GM18508 (cell line): ENCODE measurements around the gene HBS1L.
A peak's percentile ranks its signal among the peaks of the same experiment; 100 is the strongest.

Experiments used
- ATAC-seq: cut with Tn5 transposase; IDR thresholded peaks from one replicate; pipeline ENCODE4 v1.9.1; 2021; ENCODE audit warnings: moderate number of reproducible peaks; ENCODE audit not compliant: insufficient read depth, unreplicated experiment

HBS1L gene

DNA sequence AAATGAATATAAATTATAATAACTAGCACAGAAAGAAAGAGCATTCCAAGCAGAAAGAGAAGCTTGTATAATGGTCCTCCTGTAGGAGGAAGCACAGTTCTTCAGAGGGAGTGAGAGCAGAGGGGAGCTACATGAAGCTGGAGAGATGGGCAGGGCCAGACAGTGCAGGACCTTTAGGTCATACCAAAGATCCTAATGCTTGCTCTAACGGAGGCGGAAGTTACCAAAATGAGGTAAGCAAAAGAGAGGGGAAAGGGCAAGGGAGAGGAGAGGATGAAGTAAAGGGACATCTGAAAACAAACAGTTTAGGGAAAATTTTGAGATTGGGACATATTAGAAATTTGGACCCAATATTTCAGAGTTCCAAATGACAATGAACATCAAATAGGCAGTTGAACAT is 50.2 kb downstream of the HBS1L start:
- no peak for ATAC-seq

DNA sequence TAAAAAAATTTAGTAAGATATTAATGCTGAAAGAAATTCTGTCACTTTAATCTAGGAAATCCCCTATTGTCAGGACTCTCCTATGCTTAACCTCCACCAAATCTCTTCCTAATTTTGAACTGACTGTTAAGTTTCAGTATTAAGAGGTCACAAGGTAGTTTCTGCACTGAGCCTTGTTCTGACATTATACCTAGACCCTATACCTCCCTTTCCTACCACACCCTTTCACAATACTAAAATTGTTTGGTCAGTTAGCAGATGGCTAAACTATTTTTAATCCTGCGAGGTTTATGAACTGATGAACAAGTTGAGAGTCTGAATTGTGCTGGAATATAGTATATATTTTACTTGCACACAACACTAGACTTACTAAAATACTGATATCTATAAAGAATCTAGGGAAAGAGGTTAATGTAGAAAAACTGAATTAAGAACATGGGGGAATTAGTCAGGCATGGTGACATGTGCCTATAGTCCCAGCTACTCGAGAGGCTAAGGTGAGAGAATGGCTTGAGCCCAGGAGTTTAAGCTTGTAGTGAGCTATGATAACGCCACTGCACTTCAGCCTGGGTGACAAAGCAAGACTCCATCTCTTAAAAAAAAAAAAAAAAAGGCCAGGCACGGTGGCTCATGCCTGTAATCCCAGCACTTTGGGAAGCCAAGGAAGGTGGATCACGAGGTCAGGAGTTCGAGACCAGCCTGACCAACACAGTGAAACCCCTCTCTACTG is 51.5 kb downstream of the HBS1L start:
- ATAC-seq, result peak; percentile 96

DNA sequence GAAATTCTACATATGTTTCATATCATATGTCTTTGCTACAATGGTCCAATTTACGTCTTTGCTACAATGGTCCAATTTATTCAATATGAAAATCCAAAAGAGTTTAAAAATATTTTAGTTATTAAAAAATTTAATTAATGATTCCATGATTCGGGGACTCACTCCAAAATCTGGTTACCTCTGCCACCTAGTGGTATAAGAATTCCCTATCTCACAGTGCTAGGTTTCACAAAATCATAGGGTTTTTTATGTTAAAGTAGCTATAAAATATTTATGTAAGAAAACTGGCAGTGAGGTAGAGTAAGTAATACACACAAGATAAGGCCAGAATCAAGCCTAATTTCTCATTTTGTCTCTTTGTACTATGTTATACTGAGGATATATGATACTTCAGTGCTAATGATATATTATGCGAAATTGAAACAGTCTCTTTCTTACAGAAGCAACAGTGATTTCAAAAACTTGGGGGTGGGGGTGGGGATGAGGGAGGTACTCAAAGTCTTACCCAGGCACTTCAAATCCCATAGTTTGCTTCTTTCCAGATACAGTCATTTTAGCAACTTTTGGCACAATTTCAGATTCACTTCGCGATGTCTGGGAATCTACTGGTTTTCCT is 52.3 kb downstream of the HBS1L start:
- ATAC-seq, result no peak

DNA sequence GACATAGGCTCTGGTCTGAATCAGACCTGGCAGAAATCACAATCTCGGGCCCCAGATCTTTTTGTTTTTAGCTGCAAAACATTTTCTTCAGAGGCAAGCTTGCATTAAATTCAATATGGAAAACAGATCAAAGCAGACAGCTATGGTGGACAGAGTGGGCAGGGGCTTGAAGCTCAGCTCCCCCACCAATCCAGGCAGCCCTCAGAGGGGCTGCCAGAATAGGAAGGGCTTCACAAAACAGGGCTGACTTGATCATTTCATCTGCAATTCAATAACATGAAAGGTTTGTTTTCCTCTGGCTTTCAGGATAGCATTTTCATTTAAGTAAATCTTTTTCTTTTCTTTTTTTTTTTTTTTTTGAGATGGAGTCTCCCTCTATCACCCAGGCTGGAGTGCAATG is 55.5 kb downstream of the HBS1L start:
- no peak for ATAC-seq

DNA sequence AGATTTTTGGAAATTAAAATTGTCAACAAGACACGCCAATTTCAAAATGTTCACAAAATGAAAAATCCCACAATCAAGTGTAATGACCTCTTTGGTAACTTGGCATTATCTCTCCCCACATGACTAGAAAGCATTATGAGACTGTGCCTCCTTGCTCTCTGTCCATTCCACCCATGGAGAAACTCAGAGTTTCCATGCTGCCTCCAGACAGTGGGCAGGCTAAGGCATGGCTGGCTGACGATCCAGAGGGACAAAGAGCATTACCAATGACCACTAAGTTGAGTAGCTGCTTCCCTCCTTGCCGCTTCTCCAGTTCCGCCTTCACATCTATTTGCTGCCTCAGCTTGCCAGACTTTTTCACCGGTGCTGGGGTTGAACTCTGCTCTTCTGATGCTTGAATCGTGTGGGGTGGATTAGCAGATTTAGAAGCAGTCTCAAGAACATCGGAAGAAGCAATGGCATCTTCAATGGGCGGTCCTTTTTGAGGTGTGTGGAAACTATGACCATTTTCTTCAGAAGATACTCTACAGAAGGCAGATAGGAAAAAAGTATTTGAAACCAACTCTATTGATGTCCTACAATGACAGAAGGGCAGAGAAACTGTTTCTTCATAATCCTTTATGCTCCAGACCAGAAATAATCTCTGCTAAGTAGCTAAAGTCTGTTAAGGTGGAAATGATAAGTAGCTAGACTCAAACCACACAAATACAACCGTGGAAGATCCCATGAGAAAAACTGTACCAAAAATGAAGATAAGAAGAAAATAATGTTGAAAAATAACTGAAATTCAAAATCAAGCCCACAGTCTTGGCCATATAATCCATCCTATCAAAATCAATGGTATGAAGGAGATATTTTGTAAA is 57.3 kb downstream of the HBS1L start:
- no peak for ATAC-seq

DNA sequence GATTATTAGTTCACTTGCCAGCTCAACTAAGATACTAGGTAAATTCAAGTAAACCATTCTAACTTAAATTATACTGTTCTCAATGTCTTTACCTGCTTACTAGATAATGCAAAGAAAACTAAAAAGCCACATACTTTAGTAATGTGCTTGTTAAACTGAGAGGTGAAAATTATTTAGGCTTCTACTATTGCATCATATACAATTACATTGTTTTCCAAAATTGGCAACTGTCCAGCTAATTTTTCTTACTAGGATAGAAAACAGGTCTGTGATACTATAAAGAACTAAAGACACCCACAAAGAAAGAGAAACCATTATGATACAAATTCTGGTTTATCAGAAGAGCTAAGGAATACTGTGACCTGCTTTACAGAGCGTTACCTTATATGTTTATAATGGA is 59.1 kb downstream of the HBS1L start:
- no peak for ATAC-seq

DNA sequence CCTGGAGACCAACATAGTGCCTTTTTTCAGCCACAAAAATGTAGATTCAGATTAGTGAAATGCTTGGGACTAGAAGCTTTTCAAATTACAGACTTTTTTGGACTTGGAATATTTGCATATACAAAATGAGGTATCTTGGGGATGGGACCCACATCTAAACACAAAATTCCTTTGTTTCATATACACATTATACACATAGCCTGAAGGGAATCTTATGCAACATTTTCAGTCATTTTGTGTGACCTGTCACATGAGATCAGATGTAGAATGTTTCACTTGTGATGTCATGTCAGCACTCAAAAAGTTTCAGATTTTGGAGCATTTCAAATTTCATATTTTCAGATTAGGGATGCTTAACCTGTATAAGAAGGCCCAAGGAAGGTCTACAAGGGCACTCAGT is 60.2 kb downstream of the HBS1L start:
- no peak for ATAC-seq

DNA sequence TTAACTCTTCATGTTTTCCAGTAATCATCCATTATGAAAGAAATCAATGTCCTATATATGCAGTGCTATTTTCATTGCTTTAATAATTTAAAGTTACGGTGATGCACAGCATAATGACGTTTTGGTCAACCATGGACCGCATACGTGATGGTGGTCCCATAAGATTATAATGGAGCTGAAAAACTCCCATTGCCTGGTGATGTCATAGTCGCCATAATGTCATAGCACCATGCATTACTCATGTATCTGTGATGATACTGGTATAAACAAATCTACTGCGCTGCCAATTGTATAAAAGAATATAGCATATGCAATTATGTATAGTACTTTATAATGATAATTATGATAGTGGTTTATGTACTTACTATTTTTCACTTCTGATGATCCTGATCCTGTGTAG is 62.5 kb downstream of the HBS1L start:
- ATAC-seq, result no peak

DNA sequence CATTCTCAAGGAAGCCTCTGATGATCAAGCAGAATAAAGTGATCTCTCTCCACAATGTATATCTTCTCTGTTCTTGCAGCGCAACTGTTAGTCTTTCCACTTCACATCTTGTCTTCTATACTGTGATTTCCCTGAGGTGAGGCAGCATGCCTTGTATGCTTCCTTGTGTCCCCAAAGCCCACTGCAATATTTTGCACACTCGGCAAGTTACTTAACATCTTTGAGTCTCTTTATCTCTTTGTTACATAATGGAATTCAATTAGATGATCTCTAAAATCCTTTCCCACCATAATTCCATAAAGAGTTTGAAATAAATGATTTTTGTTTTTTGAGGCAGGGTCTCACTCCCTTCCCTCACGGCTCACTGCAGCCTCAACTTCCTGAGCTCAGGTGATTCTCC is 64.4 kb downstream of the HBS1L start:
- no peak for ATAC-seq

DNA sequence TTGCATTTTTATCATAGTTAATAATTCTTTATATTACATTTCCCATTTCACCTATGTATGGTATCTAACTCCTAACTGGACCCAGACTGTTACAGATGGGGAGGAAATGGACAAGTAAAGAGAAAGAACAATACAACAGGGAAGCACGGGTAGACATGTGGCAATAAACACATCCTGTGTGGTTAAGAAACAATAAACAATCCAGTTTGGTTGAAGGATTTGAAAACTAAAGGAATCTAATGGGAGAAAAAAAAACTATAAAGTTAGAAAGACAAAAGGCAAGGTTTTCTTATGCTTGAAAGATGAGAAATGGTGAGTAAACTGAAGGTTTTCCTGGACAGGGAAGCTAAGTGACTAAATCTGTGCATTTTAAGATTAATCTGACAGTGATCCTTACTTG is 69.8 kb downstream of the HBS1L start:
- ATAC-seq, result no peak

DNA sequence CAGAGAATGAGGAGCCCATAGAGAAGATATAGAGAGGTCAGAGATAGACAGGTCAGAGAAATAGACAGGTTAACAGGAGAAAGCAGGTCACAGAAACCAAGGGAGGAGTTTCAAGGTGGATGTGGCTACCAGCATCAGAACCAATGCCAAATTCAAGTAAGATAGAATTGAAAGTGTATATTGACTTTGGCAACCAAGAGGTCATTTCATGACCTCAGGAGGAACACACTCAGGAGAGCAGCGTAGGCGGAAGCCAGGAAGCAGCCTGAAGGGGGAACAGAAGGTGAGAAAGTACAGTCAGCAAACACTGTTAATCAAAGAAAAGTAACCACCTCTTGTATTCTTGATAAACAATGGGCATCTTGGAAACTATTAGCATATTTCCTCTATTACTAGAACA is 70.8 kb downstream of the HBS1L start:
- no peak for ATAC-seq

DNA sequence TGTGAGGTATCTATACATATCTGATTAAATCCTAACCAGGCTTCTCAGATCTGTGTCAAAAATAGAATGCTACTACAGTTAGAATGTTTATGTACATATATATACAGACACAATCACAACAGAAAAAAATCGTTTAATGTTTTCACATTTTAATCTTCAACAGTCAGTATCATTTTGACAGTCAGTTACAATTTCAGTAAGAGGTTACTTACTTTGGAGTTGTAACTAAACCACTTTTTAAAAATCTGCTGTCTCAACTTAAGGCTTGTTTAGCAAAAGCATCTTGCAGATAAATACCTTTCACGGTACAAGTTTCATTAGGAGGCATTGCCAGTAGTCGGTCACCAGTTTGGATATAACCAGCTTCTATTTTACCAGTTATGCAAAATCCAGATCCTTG is 72.5 kb downstream of the HBS1L start:
- ATAC-seq, result no peak

DNA sequence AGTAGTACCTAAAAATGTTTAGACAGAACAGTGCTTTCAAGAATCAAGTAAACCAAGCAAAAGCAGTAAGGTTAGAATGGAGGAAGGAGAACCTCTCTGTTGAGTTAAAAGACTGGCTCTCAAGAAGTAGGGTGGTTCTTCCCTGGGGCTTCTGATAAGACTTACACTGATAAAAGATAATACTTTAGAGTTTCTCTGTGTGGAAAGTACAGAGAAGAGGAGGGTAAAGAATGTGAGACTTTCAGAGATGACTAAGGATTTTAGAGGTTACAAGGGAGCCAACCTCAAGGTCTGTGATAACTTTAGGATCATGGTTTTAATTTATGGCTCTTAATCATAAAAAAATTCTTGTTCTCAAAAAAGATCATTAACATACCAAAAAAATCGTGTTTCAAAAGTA is 73.8 kb downstream of the HBS1L start:
- no peak for ATAC-seq

DNA sequence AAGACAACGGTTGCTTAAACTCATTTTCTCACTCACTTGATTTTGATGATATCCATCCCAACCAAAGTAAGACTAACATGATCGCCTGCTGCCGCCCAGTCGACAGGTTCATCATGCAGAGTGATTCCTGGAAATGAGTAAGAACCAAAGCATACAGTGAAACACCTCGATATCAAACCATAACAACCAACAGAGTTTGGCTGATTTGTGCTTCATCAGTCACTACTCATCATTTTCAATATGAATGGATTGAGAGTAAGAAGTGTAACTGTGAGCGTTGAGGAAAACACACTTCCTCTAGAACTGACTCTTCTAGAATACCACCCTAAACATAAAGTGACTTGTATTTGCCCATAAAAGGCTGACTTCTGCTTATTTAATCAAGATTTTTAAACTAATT is 75.5 kb downstream of the HBS1L start:
- ATAC-seq, result peak; percentile 89

DNA sequence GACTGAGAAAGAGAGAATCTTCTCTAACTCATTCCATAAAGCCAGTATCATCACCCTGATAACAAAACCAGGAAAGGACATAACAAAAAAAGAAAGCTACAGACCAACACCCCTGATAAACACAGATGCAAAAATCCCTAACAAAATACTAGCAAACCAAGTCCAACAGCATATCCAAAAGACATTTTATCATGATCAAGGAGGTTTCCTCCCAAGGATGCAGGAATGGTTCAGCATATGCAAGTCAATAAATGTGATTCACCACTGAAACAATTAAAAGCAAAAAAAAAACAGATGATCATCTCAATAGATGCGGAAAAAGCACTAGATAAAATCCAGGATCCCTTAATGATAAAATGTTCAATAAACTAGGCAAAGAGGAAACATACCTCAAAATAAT is 80.3 kb downstream of the HBS1L start:
- no peak for ATAC-seq

DNA sequence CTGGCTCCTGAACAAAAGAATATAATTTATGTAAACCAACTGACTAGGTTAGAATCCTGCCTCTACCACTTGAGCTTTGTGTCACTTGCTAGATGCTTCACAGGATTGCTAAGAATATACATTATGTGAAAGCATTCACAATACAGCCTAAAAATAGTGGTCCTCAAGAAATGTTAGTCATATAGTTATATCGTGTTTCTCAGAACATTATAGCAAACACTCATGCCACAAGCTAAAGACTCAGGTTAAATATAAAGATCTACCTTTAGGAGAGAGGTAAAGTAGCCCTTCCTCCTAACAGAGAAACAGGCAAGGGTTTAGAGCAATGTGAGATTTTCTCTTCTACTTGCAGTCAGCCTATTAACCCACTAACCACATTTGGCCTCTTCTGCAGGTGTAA is 86.9 kb downstream of the HBS1L start:
- no peak for ATAC-seq

DNA sequence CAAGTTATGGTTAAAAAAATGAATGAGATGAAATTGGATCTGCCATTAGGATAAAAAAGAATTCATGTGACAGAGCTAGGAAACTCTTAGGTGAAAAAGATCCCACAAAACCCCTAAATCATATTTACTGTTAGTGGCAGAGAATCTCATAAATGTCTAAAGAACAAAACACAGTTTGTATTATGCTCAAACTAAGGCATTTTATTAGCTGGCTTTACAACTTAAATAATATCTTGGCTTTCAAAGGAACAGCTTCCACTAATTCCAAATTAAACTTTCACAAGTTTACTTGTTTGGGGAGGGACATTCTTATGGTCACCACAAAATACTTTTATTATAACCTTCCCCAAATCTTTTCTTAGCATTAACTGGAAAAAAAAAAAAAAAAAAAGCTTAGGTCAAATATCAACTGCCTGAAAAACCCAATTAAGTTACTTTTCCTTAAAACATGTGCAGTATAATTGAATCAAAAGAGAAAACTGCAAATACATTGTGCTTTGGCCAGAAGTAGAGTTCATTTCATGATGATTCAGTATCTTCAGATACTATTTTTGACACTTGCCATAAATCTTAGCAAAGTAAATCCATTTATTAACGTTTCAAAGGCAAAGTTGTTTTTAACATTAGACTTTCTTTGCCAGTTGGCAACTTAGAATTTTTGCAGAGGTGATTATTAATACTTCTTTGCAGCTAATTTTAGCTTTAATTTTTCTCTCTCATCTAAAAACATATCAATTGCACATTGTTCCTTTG is 90.0 kb downstream of the HBS1L start:
- no peak for ATAC-seq

DNA sequence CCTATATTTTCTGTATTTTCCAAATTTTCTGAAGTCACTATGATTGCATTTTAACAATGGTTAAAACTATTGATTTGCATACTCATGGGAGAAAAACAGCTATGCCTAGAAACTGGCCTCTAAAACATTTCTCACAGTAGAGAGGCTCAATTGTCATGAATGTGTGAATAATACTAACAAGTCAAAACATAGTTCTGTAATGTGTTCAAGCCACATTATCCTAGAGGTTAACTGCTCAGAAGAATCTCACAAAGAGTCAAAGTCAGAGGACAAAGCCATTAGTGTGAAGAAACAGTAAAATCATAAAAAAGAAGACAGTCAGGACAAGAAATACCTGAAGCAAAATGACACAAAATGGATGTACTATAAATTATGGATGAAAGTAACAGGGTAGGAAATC is 92.2 kb downstream of the HBS1L start:
- no peak for ATAC-seq

DNA sequence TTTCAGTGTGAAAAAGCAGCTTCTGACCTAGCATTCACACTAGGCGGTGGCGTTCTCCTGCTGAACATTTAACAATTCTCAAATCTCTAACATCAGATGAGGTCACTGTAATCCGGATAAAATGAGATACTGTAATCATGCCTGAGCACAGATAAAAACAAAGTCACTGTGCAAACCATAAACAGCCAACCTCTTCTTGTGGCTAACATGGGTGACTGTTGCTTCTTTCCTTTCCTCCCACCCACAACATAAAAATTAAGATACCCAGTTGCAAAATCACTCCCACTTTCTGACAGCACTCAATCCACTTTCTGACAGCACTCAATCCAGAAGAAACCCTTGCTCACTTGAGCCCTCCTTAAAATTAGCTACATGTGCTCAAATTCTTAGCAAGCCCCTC is 93.3 kb downstream of the HBS1L start:
- ATAC-seq, result no peak

DNA sequence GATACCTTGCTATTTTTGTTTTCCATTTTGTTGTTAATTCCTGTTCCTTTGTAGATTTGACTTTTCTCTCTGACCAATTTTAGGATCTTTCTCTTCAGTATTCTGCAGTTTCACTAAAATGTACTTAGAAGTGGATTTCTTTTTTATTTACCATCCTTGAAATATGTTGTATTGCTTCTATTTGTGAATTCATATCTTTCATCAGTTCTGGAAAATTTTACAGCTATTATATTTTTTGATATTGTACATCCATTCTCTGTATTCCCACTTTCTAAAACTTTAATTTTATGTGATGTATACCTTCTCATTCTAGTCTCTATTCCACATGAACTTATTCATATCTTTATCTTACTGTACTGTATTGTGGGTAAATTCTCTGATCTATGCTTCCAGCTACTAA is 95.0 kb downstream of the HBS1L start:
- ATAC-seq, result no peak

DNA sequence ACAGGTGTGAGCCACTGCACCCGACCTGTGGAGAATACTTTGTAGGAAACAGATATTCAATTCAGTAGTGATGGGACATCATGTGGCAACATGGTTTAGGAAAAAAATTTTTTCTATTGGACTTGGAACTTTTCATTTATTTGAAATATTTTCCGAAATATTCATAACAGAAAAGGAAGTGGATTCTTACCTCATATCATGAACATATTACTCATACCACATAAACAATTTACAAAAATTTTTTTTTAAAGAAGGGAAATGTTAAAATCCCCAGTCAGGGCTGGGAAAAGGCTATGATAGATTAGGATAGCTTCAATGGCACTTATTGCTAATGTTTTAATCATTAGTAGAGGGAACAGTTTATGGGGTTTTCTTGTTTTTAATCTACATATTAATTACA is 97.9 kb downstream of the HBS1L start:
- ATAC-seq, result no peak
